Measurements from ENCODE around the gene ESPN.

DNA sequence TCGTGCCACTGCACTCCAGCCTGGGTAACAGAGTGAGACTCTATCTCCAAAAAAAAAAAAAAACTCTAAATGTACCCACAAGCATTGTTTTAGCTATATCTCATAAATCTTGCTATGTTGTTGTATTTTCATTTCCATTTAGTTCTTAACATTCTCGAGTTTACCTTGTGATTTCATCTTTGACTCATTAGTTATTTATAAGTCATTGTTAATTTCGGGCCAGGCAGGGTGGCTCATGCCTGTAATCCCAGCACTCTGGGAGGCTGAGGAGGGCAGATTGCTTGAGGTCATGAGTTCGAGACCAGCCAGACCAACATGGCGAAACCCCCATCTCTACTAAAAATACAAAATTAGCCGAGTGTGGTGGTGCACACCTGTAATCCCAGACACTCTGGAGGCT lies 16.6 kb upstream of the ESPN start:
- TF ChIP-seq ZNF274 (IDR thresholded peaks at IDR 0.05; ENCODE audit: low read depth, low read length) (no peak), YY1 (IDR thresholded peaks at IDR 0.05; ENCODE audit: insufficient read depth, insufficient read length) (no peak), SUZ12 (IDR thresholded peaks at IDR 0.05; ENCODE audit: extremely low read depth, insufficient read depth, insufficient read length) (no peak)

Data from NT2/D1 (cell line).